BLaER1 (cell line): ENCODE data around the gene AKR1B15.

ENCODE experiments used
- H3K27ac ChIP-seq: shearing (Covaris generic); formaldehyde crosslinking; 2 replicates; pipeline ENCODE4 v1.8.1; 2022
- H3K27me3 ChIP-seq: shearing (Covaris generic); formaldehyde crosslinking; 2 replicates; pipeline ENCODE4 v1.8.1; 2022
- H3K36me3 ChIP-seq: shearing (Covaris generic); formaldehyde crosslinking; 2 replicates; pipeline ENCODE4 v1.8.1; 2022
- H3K4me1 ChIP-seq: shearing (Covaris generic); formaldehyde crosslinking; 2 replicates; pipeline ENCODE4 v1.8.1; 2022
- H3K4me2 ChIP-seq: shearing (Covaris generic); formaldehyde crosslinking; 2 replicates; pipeline ENCODE4 v1.8.1; 2022
- H3K4me3 ChIP-seq: shearing (Covaris generic); formaldehyde crosslinking; 2 replicates; pipeline ENCODE4 v1.8.1; 2022
- H3K9ac ChIP-seq: shearing (Covaris generic); formaldehyde crosslinking; 2 replicates; pipeline ENCODE4 v1.8.1; 2022
- H3K9me3 ChIP-seq: shearing (Covaris generic); formaldehyde crosslinking; 2 replicates; pipeline ENCODE4 v1.8.1; 2022
- H4K20me1 ChIP-seq: shearing (Covaris generic); formaldehyde crosslinking; 2 replicates; pipeline ENCODE4 v1.8.1; 2022
- Cebpa-rat ChIP-seq: shearing (Covaris generic); IDR thresholded peaks from 2 replicates; pipeline ENCODE4 v1.8.1; 2022

AKR1B15 gene

GRCh38 chr7:134627109-134627774, 78.3 kb downstream of the AKR1B15 start:
- Histone ChIP-seq H3K4me1 (no peaks in the 10 kb centered on the region), H3K4me2 (no peak overlapping the region), H3K4me3 (no peak overlapping the region), H3K27ac (no peak overlapping the region), H3K9ac (no peak overlapping the region), H3K9me3 (no peaks in the 10 kb centered on the region), H3K36me3 (no peaks in the 10 kb centered on the region), H4K20me1 (no peaks in the 10 kb centered on the region), H3K27me3 (no peaks in the 10 kb centered on the region)
- no peak for TF ChIP-seq Cebpa-rat

GRCh38 chr7:134627775-134628153, 78.9 kb downstream of the AKR1B15 start:
- no peaks in the 10 kb centered on the region for H3K27me3 ChIP-seq
- H3K36me3 ChIP-seq = no peaks in the 10 kb centered on the region
- no peak overlapping the region for H3K27ac ChIP-seq
- H4K20me1 ChIP-seq = no peaks in the 10 kb centered on the region
- no peak overlapping the region for H3K9ac ChIP-seq
- no peaks in the 10 kb centered on the region for H3K4me1 ChIP-seq
- H3K4me2 ChIP-seq = no peak overlapping the region
- H3K4me3 ChIP-seq = no peak overlapping the region
- no peaks in the 10 kb centered on the region for H3K9me3 ChIP-seq
- no peak for TF ChIP-seq Cebpa-rat

- H3K4me2 ChIP-seq = no peak overlapping the region
- H3K36me3 ChIP-seq = no peaks in the 10 kb centered on the region
- H3K9ac ChIP-seq = no peak overlapping the region
- no peak for TF ChIP-seq Cebpa-rat
- no peak overlapping the region for H3K4me3 ChIP-seq
- H4K20me1 ChIP-seq = no peaks in the 10 kb centered on the region
- no peaks in the 10 kb centered on the region for H3K9me3 ChIP-seq
- no peak overlapping the region for H3K27ac ChIP-seq
- H3K27me3 ChIP-seq = no peaks in the 10 kb centered on the region
- no peaks in the 10 kb centered on the region for H3K4me1 ChIP-seq
Observed at GRCh38 chr7:134629445-134629844, 80.5 kb downstream of the AKR1B15 start.
